ENCODE data around the gene TMEM185A.
"Not testable (repeated sequence)": the region's sequence is repeated elsewhere in the genome, so short reads cannot be mapped to it uniquely, and the experiment has no call there.

GRCh38 chrX:149573456-149573855 lies 58.1 kb downstream of the TMEM185A start:
- not testable (repeated sequence) for TF ChIP-seq CTCF, EP300, POLR2AphosphoS5, POLR2A (IDR thresholded peaks at IDR 0.05)

All from suprapubic skin (tissue), 4 donors.